Adrenal gland (tissue), 5 donors: ENCODE results near the gene CCDC183.

Experiments
- POLR2A ChIP-seq, 2 donors: fragments of 450-650 bp; IDR thresholded peaks; one replicate each; pipeline ENCODE4 v1.6.1; 2017; ENCODE audit warnings: antibody characterized with exemption in 2 of 2, mild to moderate bottlenecking in 2 of 2, moderate library complexity in 1 of 2
- TF ChIP-seq, protein P1 (sequence below), 6 experiments: fragments of 450-650 bp in 4 of 6; fragments of 200-600 bp in 2 of 6; sonication (generic) in 1 of 6; IDR thresholded peaks; 1 replicate in 5 of 6; 2 replicates in 1 of 6; pipeline versions ENCODE4 v1.5.1 to v1.8.0; 2016 to 2021; ENCODE audit warnings: antibody characterized with exemption in 6 of 6, mild to moderate bottlenecking in 2 of 6, moderate library complexity in 1 of 6
- donor health status: DM: no; HTN: no; CAD: no.

DNA sequence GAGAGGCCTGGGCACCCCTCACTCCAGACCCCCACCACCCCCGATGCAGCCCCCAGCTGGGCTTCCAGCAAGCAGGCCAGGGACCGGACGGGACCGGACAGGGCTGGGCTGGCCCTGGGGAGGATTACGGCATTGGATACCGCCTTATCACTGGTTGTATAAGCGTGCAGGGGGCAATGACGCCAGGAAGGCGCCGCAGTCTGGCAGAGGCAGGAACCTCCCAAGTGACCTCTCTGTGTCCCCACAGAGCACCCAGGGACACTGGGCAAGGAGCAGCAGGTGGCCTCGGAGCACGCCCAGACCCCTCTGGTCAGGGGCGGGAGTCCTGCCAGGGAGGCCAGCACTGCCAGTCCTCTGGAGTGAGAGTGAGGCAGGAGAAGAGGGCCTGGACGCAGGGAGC, 31.1 kb upstream of the CCDC183 start:
- TF ChIP-seq, protein P1, sequence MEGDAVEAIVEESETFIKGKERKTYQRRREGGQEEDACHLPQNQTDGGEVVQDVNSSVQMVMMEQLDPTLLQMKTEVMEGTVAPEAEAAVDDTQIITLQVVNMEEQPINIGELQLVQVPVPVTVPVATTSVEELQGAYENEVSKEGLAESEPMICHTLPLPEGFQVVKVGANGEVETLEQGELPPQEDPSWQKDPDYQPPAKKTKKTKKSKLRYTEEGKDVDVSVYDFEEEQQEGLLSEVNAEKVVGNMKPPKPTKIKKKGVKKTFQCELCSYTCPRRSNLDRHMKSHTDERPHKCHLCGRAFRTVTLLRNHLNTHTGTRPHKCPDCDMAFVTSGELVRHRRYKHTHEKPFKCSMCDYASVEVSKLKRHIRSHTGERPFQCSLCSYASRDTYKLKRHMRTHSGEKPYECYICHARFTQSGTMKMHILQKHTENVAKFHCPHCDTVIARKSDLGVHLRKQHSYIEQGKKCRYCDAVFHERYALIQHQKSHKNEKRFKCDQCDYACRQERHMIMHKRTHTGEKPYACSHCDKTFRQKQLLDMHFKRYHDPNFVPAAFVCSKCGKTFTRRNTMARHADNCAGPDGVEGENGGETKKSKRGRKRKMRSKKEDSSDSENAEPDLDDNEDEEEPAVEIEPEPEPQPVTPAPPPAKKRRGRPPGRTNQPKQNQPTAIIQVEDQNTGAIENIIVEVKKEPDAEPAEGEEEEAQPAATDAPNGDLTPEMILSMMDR (IDR thresholded peaks at IDR 0.05) = no peak
- no peak for TF ChIP-seq POLR2A (IDR thresholded peaks at IDR 0.05)
